ENCODE results near the gene STS.

The STS gene

GRCh38 chrX:7179446-7179845 lies 31.9 kb downstream of the STS start:
- DNase-seq (ENCODE audit: low read depth in 2 of 2) = no peak

GRCh38 chrX:7184816-7185215 lies 37.3 kb downstream of the STS start:
- DNase-seq (ENCODE audit: low read depth in 2 of 2) = no peak

- no peak for DNase-seq (ENCODE audit: low read depth in 2 of 2)
Measured at GRCh38 chrX:7188672-7189071, 41.2 kb downstream of the STS start.

GRCh38 chrX:7190157-7190556 lies 42.6 kb downstream of the STS start:
- no peak for DNase-seq (ENCODE audit: low read depth in 2 of 2)

- no peak for DNase-seq (ENCODE audit: low read depth in 2 of 2)
Measured at GRCh38 chrX:7191681-7192110, 44.2 kb downstream of the STS start.

- DNase-seq (ENCODE audit: low read depth in 2 of 2) = no peak
Measured at GRCh38 chrX:7192871-7193270, 45.4 kb downstream of the STS start.

GRCh38 chrX:7194606-7195005 lies 47.1 kb downstream of the STS start:
- DNase-seq (ENCODE audit: low read depth in 2 of 2) = no peak
